GM20000 (cell line): ENCODE measurements around the gene SMARCA2.

Experiments
- DNase-seq: peaks from one replicate; pipeline ENCODE4 v3.0.0; 2012; ENCODE audit warnings: low spot score
- CTCF ChIP-seq: IDR thresholded peaks from 2 replicates; pipeline ENCODE4 v1.5.1; 2012; ENCODE audit warnings: mild to moderate bottlenecking, control low read depth; ENCODE audit errors: extremely low read depth, missing control alignments

The SMARCA2 gene

GRCh38 chr9:2177121-2177520, 162.0 kb downstream of the SMARCA2 start:
- no peak for TF ChIP-seq CTCF
- DNase-seq, result no peak

GRCh38 chr9:2178034-2178734, 163.0 kb downstream of the SMARCA2 start:
- DNase-seq, result no peak
- no peak for TF ChIP-seq CTCF

- DNase-seq, result no peak
- no peak for TF ChIP-seq CTCF
Measured at GRCh38 chr9:2179567-2179966, 164.4 kb downstream of the SMARCA2 start.

GRCh38 chr9:2180154-2180553, 165.0 kb downstream of the SMARCA2 start:
- no peak for TF ChIP-seq CTCF
- DNase-seq, result no peak

GRCh38 chr9:2180704-2181103, 165.6 kb downstream of the SMARCA2 start:
- TF ChIP-seq CTCF, result no peak
- DNase-seq, result no peak

GRCh38 chr9:2181792-2182191, 166.6 kb downstream of the SMARCA2 start:
- no peak for DNase-seq
- peak; percentile 59 for TF ChIP-seq CTCF

GRCh38 chr9:2190939-2191608, 175.9 kb downstream of the SMARCA2 start:
- TF ChIP-seq CTCF, result no peak
- DNase-seq, result no peak
